NCI-H2107 treated with DMSO at 0.1 percent for 48 hours (cell line): ENCODE results near the gene RALB.
"Not testable (repeated sequence)": the region's sequence is repeated elsewhere in the genome, so short reads cannot be mapped to it uniquely, and the experiment has no call there.

ENCODE experiments used
- DNase-seq: peaks from one replicate; lab custom pipeline; 2025; ENCODE audit not compliant: unreplicated experiment; lab: John Stamatoyannopoulos, UW

RALB gene

GRCh38 chr2:120291401-120292311, 39.0 kb downstream of the RALB start:
- DNase-seq, result no peak

GRCh38 chr2:120293096-120294007, 40.7 kb downstream of the RALB start:
- DNase-seq, result no peak

GRCh38 chr2:120294008-120294340, 41.3 kb downstream of the RALB start:
- no peak for DNase-seq

GRCh38 chr2:120298173-120298835, 45.7 kb downstream of the RALB start:
- DNase-seq, result no peak

- DNase-seq, result no peak
Measured at GRCh38 chr2:120299004-120299403, 46.4 kb downstream of the RALB start.

GRCh38 chr2:120299561-120299960, 46.9 kb downstream of the RALB start:
- DNase-seq, result no peak

GRCh38 chr2:120300385-120300784, 47.7 kb downstream of the RALB start:
- no peak for DNase-seq

GRCh38 chr2:120301284-120301683, 48.6 kb downstream of the RALB start:
- DNase-seq, result no peak

GRCh38 chr2:120302301-120302700, 49.6 kb downstream of the RALB start:
- no peak for DNase-seq

GRCh38 chr2:120303177-120303576, 50.5 kb downstream of the RALB start:
- no peak for DNase-seq

- no peak for DNase-seq
Measured at GRCh38 chr2:120305296-120305695, 52.6 kb downstream of the RALB start.

- no peak for DNase-seq
Measured at GRCh38 chr2:120305937-120306490, 53.4 kb downstream of the RALB start.

- DNase-seq, result peak; percentile 57
Measured at GRCh38 chr2:120307482-120307881, 54.8 kb downstream of the RALB start.

- no peak for DNase-seq
Measured at GRCh38 chr2:120308038-120308910, 55.6 kb downstream of the RALB start.

- peak; percentile 9 for DNase-seq
Measured at GRCh38 chr2:120310136-120310535, 57.5 kb downstream of the RALB start.

GRCh38 chr2:120310841-120311240, 58.2 kb downstream of the RALB start:
- not testable (repeated sequence) for DNase-seq

- DNase-seq, result no peak
Measured at GRCh38 chr2:120312076-120312475, 59.4 kb downstream of the RALB start.

- DNase-seq, result peak; percentile 76
Measured at GRCh38 chr2:120312860-120313694, 60.4 kb downstream of the RALB start.
